ENCODE data around the gene PALM.
A peak's percentile ranks its signal among the peaks of the same experiment; 100 is the strongest.

Gene PALM

GRCh38 chr19:791567-792305, 83.0 kb downstream of the PALM start:
- DNase-seq: no peak
- in situ Hi-C loops (cut with MboI; ENCODE audit: low pct_unique_long_range_greater_than_20kb, low sequenced_read_pairs): no loop called here

- DNase-seq: no peak
- in situ Hi-C loops (cut with MboI; ENCODE audit: low pct_unique_long_range_greater_than_20kb, low sequenced_read_pairs): no loop called here
Observed at GRCh38 chr19:792306-792885, 83.7 kb downstream of the PALM start.

GRCh38 chr19:793806-794205, 85.1 kb downstream of the PALM start:
- DNase-seq: no peak
- in situ Hi-C loops (cut with MboI; ENCODE audit: low pct_unique_long_range_greater_than_20kb, low sequenced_read_pairs): no loop called here

GRCh38 chr19:795073-795611, 86.4 kb downstream of the PALM start:
- no peak for DNase-seq
- in situ Hi-C loops (cut with MboI; ENCODE audit: low pct_unique_long_range_greater_than_20kb, low sequenced_read_pairs): no loop called here

- in situ Hi-C loops (cut with MboI; ENCODE audit: low pct_unique_long_range_greater_than_20kb, low sequenced_read_pairs): no loop called here
Observed at GRCh38 chr19:795691-796581, 87.2 kb downstream of the PALM start.

GRCh38 chr19:796692-797527, 88.2 kb downstream of the PALM start, which contains the start of gene PTBP1:
Gene PTBP1, plus strand, starts transcription at chr19:797452. Its CDS starts 46 bp downstream, at chr19:797498.
- in situ Hi-C loops (cut with MboI; ENCODE audit: low pct_unique_long_range_greater_than_20kb, low sequenced_read_pairs): no loop called here
- peak; percentile 100 for DNase-seq

More at GRCh38 chr19:795691-796581, 87.2 kb downstream of the PALM start:
- DNase-seq: no peak
